Stimulated activated CD8-positive, alpha-beta memory T cell treated with anti-CD3 and anti-CD28 coated beads, Interleukin-12 subunit alpha, Interleukin-12 subunit beta, amount 100 ng/mL, for 24 hours (primary cell): ENCODE data around the gene C1orf167.
A peak's percentile ranks its signal among the peaks of the same experiment; 100 is the strongest.

Experiments
- DNase-seq: peaks from one replicate; pipeline ENCODE4 v3.0.0-alpha.2; 2020; ENCODE audit errors: extremely low read depth

C1orf167 gene, protein sequence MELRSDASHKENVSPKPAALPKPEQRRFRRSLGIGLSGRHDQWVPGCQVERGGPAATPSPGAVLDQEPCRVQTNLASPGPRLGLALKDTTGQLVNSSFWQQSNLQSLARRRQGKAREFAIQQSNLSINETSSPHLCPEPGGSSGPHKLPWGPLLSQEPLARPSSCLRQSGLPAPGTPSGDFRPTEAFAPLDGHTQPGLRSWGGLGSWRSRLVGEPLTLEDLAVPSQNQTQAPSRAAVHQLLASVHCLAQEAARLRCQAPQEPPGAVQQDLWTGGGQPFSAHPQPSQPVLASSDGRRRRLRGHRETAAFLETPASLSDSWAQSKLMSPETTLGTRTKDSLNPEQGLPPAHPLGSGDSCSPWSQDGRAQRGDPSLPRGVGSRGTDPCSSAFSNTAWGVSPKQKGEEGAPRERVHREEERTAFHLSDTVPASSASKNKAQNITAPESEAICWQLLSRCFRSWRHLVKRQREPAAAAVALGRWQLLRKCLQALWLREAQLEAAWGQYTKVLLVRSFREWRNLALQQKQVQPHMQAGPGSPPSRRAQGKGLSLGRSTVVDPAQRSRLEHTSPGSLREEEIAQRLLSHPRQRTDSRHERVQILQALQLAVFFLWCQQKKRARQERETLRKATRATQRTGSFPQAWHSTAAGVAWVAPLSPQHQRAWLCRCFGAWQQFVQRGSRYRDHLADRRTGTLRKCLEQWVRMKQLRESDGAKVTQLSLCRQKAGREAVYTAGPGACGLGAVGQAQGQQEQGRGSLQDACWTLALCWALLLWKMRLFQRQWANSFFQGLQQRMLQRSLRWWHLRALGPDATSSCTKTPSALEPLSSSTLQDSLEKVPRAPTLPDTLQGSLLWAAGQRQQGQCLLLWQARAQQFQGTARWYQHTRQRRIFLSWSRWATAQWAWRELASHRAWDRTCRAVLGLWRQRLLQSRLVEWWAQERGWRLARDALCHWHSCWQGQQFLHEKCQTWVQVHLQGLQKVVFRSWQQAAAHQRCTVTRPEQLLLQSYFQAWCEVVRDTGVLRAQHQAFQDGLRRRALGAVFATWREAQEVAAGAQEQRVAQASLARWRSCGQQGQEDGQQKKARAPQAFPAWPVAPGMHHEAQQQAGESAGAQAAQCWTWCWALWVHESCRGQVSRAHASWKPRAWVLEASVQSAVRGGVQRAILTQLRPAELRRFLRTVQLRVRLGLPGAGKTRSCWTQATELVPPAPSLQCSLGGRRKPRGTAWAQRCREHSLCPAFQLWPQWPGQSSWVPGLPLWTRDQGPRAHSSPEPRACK (N-terminal part only)

DNA sequence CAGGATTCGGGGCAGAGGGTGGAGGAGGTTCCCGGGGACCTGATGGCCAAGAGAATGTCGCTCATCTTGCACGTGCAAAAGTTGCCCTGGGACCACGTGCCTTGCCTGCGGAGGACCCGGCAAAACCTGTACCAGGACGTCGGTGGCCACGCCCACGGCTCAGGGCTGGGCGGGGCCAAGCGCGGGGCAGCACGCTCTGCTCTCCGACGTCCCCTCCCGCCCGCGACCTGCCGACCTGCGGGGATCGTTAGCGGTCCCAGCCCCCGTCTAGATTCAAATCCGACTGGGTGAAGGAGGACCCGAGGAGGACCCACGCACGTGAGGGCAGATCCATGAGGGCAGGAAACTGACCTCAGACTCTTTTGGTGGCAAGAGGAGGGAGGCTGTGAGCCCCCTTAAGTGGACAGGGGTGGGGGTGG is at the start of gene C1orf167:
Gene C1orf167, plus strand, starts transcription at position 206 of the 419 bp plus-strand sequence. CDS start 2,208 bp downstream, outside the sequence.
- no peak for DNase-seq

DNA sequence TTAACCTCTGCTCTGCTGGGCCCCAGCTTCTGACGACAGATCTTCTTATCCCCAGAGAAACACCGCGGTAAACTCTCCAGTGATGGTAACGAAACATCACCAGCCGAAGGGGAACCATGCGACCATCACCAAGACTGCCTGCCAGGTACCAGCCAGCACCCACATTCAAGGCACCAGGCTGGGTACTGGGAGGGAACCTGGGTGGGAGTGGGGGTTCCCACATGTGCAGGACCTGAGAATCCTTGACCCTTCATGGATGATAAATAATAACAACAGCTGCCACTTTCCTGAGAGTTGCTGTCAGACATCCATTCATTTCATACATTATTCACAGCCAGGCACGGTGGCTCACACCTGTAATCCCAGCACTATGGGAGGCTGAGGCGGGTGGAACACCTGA is 49.7 kb upstream of the C1orf167 start:
- no peak for DNase-seq

DNA sequence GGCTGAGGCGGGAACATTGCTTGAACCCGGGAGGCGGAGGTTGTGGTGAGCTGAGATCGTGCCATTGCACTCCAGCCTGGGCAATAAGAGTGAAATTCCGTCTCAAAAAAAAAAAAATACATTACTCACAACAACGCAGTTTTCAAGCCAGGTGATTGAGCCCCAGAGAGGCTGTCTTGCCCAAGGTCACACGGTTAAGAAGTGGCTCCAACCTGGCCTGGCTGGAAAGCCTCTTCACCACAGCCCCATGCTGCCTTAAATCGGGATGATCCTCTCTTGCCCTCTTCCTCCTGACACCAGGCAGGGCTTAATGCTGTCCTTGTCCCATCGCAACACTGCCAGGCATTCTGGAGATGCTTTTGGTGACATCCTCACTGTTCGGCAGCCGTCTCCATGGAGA is 48.9 kb upstream of the C1orf167 start:
- DNase-seq, result no peak

DNA sequence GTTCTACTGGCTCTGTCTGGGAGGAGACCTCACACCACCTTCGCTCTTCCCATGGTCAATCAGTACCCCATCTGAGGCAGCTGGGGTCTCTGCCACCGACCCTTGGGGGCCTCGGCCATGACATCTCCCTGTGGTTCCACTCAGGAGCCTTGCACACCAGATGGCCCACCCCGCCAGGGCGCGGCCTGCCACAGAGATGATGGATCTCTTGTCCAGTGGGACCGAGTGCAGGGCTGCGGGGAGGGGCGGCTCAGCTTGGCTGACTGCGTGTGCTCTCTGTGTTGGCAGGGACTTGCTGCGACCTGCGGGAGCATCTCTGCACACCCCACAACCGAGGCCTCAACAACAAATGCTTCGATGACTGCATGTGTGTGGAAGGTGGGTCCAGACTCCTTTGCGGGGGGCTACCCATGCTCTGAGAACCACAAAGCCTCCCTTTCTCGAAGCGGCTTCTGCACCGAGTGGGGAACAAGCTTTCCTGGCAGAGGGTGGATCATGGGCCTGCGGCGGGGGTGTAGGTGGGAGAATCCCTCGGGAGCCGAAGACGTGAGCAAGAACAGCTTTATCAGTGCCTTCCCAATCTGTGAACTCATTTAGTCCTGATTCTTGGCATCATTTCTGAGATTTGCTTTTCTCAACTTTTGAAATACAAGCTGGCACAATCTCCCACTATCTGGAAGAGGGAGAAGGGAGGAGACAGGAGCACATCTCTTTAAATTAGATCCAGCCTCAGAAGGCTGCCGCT is 47.0 kb upstream of the C1orf167 start:
- no peak for DNase-seq

DNA sequence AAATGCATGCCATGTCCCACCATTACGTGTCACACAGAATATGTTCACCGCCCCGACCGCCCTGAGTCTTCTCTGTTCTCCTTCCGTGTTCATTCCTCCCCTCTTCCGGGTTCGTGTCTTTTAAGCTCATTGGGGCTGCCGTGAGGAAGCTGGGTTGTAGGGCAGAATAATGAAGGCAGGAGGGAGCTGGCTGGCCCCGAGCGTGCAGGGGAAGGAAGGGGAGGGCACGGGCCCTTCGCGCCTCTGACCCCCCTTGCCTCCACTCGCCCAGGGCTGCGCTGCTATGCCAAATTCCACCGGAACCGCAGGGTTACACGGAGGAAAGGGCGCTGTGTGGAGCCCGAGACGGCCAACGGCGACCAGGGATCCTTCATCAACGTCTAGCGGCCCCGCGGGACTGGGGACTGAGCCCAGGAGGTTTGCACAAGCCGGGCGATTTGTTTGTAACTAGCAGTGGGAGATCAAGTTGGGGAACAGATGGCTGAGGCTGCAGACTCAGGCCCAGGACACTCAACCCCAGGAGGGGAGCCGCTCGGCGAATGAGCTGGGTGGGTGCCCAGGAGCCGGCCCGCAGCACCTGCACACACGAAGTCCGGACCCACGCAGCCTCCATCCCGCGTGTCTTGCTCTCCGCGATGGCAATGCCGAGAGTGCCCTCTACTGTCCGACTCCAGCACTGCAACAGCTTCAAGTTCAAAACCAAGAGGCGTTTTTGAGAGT is 42.5 kb upstream of the C1orf167 start:
- DNase-seq, result peak; percentile 61

DNA sequence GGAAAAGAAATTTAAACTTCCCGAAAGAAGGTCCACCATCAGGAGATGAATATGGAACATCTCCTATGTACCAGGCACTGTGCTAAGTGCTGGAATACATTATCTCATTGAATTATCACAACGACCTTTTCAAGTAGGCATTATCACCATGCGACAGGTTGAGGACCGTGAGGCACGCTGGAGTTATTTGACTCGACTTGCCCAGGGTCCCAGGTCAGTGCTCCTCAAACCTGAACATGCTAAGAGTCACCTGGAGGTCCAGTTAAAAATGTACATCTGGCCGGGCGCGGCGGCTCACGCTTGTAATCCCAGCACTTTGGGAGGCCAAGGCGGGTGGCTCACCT is 42.0 kb upstream of the C1orf167 start:
- no peak for DNase-seq

DNA sequence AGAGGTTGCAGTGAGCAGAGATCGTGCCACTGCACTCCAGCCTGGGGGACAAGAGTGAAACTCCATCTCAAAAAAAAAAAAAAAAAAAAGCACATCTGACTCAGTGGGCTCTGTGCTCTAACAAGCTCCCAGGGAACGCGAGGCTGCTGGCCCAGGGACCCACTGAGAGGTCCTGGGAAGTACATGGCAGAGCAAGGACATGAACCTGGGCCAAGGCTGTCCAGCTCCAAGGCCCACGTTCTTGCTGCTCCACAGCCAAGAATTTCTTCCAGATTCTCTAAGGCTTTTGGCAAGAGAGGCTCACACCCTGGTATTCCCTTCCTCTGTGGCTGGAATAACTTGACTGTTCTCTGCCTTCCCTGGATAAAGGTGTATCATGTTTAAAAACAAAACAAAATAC is 41.5 kb upstream of the C1orf167 start:
- DNase-seq, result no peak

DNA sequence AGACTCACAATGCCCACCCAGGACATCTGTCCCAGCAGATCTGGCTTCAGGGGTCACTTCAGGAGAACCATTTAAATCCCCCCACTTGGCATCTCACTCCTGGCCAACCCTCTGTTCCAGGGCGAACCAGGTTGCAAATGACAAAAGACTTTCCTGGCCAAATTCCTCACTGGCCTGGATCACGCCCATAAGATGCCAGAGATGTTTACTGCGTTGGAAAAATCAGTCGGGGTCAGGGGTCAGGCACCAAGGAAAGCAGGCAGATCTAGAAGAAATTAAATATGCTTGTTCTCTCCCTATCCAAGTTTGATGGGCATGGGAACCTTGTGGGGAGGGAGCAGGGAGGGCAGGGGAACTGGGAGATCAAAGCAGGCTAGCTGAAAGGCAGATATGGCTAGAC is 40.7 kb upstream of the C1orf167 start:
- no peak for DNase-seq

DNA sequence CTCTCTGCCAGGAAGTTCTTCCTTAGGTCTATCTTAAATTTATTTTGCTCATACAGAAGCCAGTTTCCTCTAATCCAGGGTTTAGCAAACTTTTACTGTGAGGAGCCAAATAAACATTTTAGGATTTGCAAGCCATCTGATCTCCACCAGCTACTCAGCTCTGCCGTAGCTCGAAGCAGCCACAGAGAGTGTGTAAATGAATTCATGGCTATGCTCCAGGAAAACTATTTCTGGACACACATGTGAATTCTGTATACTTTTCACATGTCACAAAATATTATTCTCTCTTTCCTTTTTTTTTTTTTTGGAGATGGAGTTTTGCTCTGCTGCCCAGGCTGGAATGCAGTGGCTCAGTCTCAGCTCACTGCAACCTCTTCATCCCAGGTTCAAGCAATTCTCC is 39.5 kb upstream of the C1orf167 start:
- DNase-seq, result no peak

DNA sequence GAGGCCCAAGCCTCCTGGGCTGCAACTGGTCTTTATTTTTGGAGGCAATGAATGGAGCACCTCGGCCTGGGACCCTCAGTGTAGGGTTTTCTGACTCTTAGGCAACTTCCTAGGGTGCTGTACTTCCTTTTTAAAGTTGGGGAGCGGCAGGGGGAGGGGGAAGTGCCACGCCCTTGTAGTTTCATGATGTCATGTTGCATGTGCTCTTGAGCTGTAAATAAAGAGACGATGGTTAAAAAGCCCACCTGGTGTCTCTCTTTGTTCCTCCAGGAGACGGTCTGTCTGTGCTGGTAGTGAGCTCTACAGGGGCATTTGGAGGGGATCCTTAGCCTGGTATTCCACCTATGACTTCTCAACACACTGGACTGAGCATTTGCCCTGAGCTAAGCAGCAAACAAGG is 36.4 kb upstream of the C1orf167 start:
- DNase-seq, result no peak

DNA sequence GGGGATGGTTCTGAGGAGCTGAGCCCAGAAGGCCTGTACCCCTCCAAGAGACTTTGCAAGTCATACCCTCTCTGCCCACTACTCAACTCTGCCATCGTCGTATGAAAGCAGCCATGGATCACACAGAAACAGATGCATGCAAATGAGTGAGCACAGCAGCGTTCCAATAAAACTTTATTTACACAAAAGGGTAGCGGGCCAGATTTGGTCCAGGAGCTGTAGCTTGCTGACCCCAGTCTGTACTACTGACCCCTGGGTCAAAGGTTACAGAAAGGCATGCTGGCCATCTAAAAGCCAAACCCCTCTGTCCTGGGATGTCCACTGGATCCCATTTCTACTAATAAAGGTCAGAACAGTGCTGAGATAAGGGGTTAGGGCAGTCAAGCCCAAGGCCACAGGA is 34.9 kb upstream of the C1orf167 start:
- no peak for DNase-seq

DNA sequence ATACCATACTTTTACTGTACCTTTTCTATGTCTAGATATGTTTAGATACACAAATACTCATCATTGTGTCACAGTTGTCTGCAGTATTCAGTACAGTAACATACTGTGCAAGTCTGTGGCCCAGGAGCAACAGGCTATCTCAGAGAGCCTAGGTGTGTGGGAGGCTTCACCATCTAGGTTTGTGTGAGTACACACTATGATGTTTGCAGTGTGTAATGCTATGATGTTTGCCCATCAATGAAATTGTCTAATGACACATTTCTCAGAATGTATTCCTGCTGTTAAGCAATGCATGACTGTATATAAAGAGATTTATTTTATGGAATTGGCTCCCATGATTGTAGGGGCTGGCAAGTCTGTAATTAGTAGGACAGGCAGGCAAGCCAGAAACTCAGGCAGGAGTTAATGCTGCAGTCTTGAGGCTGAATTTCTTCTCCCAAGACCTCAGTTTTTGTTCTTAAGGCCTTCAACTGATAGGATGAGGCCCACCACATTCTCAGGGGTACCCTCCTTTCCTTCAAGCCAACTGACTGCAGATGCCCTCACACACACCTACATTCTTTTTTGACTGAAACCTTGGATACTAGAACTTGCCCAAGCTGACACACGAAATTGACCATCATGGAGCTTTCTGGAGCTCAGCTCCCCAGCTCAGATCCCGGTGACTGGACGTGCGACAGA is 33.7 kb upstream of the C1orf167 start:
- DNase-seq, result no peak

DNA sequence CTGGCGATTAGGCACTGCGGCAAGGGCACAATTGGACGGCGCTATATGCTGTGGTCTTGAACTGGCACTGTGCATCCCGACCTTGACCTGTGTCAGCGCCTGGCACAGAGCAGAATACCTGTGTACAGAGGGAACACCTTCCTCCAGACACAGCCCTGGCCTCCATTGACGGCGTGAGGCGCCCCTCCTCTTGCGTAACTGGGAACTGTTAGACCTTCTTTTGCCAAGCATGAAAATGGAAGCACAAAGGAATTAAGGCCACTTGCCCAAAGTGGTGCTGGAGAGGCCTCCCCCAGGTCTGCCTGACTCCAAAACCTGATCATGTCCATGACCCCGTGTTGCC is 32.9 kb upstream of the C1orf167 start:
- no peak for DNase-seq

DNA sequence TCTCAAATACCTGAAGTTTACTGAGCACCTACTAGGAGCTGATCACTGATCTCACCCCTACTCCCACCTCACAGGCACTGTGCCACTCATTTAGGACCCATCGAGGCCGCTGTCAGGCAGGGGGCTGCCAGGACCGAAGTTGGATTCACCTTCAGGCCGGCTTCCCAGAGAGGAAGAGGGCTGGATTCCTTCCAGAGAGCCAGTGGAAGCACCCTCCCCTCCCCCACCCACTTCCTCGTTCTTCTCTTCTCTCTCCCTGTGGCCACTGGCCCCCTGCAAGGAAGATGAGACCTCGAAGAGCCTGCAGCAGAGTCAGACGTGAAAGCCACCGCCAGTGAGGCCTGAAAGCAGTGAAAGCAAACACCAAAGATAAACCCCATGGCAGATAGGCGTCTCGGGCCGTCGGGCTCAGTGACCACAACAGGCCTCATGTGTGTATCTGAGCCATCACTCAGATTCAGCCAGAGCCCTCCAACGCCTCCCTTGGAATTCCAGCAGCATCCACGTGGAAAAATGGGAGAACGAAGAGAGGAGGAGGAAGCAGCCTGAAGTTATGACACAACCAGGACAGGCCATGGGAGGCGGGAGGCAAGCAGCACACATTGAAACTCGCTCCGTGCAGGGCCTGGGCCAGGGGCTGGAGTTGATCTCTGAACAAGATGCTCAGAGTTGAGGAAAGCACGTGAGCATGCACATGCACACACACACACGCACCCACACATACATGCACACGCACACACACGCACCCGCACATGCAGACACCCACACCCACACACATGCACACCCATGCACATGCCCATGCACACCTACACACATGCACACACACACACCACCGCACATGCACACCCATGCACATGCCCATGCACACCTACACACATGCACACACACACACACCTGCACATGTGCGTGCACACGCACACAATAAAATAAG is 32.2 kb upstream of the C1orf167 start:
- DNase-seq, result no peak

DNA sequence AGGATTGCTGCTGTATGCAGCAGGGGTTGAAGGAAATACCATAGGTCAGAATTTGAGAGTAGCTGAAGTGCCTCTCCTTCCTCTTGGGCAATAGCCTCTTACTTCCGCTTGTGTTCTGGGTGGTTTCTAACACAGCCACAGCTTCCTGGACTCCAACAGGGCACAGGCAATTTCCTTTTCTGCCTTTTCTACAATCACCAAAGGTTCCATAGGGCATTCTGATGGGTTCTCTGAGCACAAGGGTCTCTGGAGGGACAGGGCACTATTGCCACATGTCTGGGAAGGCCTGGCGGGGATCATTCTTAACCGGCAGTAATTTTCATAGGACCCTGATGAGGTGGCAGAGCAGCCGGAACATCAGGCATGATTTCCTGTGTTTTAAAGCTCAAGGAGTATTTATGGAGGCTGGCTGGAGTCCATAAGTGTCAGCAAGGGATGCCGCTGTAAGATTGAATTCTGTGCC is 31.5 kb upstream of the C1orf167 start:
- no peak for DNase-seq

DNA sequence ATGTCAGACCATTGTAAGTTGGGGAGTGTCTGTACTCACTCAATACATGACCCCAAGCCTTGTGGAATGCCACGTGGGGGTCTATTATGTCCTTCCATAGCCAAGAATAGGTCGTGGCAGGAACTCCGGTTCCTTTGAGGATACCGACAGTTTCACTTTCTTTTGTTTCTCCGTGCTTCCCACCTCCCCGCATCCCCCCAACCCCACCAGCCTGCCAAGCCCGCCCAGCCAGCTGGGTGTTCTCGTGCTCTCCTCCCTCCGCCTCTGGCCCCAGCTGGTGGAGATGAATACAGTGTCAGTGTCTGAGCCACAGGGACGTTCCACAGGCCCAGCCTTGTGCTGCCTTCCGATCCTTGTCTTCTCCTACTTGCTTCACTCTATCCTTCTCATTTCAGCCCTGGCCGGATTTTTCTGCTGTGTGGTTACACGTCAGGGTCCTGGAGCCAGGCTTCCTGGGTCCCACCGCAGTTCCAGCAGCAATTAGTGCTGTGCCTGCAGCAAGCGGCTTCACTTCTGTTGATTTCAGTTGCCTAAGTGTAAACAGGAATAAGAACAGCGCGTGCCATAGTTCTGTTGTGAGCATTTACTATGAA is 30.2 kb upstream of the C1orf167 start:
- DNase-seq, result no peak

DNA sequence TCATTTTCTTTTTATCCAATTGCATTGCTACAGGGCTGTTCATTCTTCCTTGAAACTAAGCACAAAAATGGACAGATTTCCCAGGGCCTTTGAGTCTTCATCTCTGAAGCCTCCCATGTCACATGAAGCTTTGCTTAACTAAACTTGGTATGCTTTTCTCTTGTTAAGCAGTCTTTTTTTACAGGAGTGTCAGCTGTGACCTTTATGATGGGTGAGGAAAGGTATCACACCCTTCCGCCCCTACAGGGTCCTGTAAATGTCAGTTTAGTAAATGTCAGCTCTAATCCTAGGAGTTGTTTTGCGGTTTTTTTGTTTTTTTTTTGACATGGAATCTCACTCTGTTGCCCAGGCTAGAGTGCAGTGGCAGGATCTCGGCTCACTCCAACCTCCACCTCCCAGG is 28.7 kb upstream of the C1orf167 start:
- DNase-seq, result no peak

DNA sequence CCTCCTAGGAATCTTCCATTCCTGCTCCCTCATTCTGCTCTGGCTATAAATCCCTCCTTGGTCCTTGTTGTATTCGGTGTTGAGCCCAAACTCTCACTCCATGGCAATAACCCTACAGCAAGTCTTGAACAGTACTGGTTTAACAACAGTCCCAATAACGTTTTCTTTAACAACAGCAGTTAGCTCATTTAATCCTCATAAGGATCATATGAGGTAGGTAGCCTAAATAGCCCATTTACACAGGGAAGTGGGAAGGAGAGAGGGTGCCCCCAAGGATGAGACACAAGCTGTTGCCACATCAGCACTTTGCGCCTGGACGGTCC is 26.5 kb upstream of the C1orf167 start:
- no peak for DNase-seq
